OCI-LY3 (cell line): ENCODE measurements around the gene RPAP2.
"Not testable (repeated sequence)": the region's sequence is repeated elsewhere in the genome, so short reads cannot be mapped to it uniquely, and the experiment has no call there.

Experiments used
- H2AFZ ChIP-seq: fragments of 200-600, 300-600 bp; shearing (Covaris generic); 2 replicates; pipeline ENCODE4 v1.6.0; 2014; ENCODE audit warnings: antibody characterized with exemption, low read depth, low read length
- H3K27ac ChIP-seq: fragments of 200-600, 300-600 bp; sonication (generic); 2 replicates; pipeline ENCODE4 v1.5.1; 2014; ENCODE audit warnings: mild to moderate bottlenecking, low read length, moderate library complexity, mixed read lengths
- H3K27me3 ChIP-seq: fragments of 200-600, 300-600 bp; sonication (generic); 2 replicates; pipeline ENCODE4 v1.6.1; 2014; ENCODE audit warnings: low read depth, low read length, mixed read lengths
- H3K36me3 ChIP-seq: fragments of 200-600, 300-600 bp; sonication (generic); replicated peaks from 2 replicates; pipeline ENCODE3; 2014; ENCODE audit warnings: low read depth, low read length, mixed read lengths
- H3K4me1 ChIP-seq: fragments of 300-600, 200-600 bp; sonication (generic); 2 replicates; pipeline ENCODE4 v1.6.1; 2014; ENCODE audit warnings: low read length, mixed read lengths
- H3K4me2 ChIP-seq: fragments of 200-600, 300-600 bp; sonication (generic); 2 replicates; pipeline ENCODE4 v1.6.1; 2014; ENCODE audit warnings: low read length, mixed read lengths
- H3K4me3 ChIP-seq: fragments of 300-600, 200-600 bp; sonication (generic); 2 replicates; pipeline ENCODE4 v1.5.1; 2014; ENCODE audit warnings: antibody characterized with exemption, mild to moderate bottlenecking, low read length, moderate library complexity
- H3K79me2 ChIP-seq: fragments of 300-600, 200-600 bp; shearing (Covaris generic); 2 replicates; pipeline ENCODE4 v1.6.1; 2014; ENCODE audit warnings: mild to moderate bottlenecking, low read length, mixed read lengths
- H3K9ac ChIP-seq: fragments of 300-600, 200-600 bp; shearing (Covaris generic); 2 replicates; pipeline ENCODE4 v1.6.0; 2014; ENCODE audit warnings: mild to moderate bottlenecking, low read length, moderate library complexity
- H3K9me3 ChIP-seq: fragments of 200-600, 300-600 bp; shearing (Covaris generic); 2 replicates; pipeline ENCODE4 v1.6.1; 2014; ENCODE audit warnings: low read length, mixed read lengths; ENCODE audit not compliant: insufficient read depth
- H4K20me1 ChIP-seq: fragments of 200-600, 300-600 bp; sonication (generic); 2 replicates; pipeline ENCODE4 v1.6.1; 2016; ENCODE audit warnings: low read length, mixed read lengths; ENCODE audit not compliant: insufficient read depth
- EZH2phosphoT487 ChIP-seq: fragments of 200-600 bp; shearing (Covaris generic); IDR thresholded peaks from 2 replicates; pipeline ENCODE4 v1.6.1; 2018; ENCODE audit warnings: antibody characterized with exemption, mixed run types, low read depth
- TF ChIP-seq, protein P1 (sequence below): fragments of 200-600, 300-600 bp; sonication (generic); IDR thresholded peaks from 2 replicates; pipeline ENCODE4 v1.5.1; 2014; ENCODE audit warnings: antibody characterized with exemption, low read length, low read depth

The RPAP2 gene

DNA sequence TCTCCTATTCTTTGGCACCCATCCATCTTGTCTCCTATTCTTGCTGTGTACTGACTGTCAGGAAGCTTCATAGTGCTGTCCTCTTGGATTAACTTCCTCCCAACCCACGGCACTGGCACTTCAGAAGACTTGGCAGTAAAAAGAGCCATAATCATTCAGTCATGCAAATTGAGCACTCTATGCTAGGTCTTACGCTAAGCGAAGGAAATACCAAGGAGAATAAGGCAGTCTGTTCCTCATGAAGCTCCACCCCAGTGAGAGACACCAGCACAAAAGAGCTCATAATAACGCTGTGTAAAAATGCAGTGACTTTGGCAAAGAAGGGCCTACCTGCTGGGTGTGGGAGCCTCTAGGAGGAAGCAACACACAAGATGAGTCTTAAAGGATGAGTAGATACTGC is 120.8 kb downstream of the RPAP2 start:
- Histone ChIP-seq H3K79me2 (no peaks in the 10 kb centered on the region), H3K27me3 (no peaks in the 10 kb centered on the region), H3K9me3 (no peaks in the 10 kb centered on the region), H3K4me1 (no peaks in the 10 kb centered on the region), H2AFZ (no peak overlapping the region), H3K36me3 (no peaks in the 10 kb centered on the region), H3K27ac (no peak overlapping the region), H3K9ac (no peak overlapping the region), H3K4me3 (no peak overlapping the region), H3K4me2 (no peak overlapping the region), H4K20me1 (no peaks in the 10 kb centered on the region)
- TF ChIP-seq, protein P1, sequence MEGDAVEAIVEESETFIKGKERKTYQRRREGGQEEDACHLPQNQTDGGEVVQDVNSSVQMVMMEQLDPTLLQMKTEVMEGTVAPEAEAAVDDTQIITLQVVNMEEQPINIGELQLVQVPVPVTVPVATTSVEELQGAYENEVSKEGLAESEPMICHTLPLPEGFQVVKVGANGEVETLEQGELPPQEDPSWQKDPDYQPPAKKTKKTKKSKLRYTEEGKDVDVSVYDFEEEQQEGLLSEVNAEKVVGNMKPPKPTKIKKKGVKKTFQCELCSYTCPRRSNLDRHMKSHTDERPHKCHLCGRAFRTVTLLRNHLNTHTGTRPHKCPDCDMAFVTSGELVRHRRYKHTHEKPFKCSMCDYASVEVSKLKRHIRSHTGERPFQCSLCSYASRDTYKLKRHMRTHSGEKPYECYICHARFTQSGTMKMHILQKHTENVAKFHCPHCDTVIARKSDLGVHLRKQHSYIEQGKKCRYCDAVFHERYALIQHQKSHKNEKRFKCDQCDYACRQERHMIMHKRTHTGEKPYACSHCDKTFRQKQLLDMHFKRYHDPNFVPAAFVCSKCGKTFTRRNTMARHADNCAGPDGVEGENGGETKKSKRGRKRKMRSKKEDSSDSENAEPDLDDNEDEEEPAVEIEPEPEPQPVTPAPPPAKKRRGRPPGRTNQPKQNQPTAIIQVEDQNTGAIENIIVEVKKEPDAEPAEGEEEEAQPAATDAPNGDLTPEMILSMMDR: no peak
- TF ChIP-seq EZH2phosphoT487: no peak

DNA sequence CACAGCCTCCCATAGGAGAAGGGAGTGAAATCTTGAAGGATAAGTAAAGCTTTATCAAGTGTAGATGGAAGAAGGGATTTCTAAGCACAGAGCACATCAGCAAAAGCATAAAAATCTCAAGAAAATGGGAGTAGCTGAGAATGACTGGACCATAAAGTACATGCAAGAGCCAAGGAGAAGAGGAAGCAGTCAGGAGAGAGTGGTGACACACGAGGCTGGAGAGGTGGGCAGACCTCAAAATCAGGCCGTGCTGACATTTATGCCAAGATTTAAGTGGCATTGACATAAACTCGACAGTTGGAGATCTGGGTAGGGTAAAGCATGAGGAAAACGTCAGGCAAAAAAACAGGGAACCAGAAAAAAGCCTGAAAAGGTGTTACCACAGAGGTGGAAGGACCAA is 125.5 kb downstream of the RPAP2 start:
- H3K9me3 ChIP-seq: no peaks in the 10 kb centered on the region
- H3K4me2 ChIP-seq: no peak overlapping the region
- H3K4me1 ChIP-seq: no peaks in the 10 kb centered on the region
- no peaks in the 10 kb centered on the region for H3K79me2 ChIP-seq
- no peaks in the 10 kb centered on the region for H4K20me1 ChIP-seq
- H2AFZ ChIP-seq: no peak overlapping the region
- no peak overlapping the region for H3K9ac ChIP-seq
- TF ChIP-seq EZH2phosphoT487: no peak
- TF ChIP-seq, protein P1: no peak
- no peaks in the 10 kb centered on the region for H3K36me3 ChIP-seq
- H3K27me3 ChIP-seq: no peaks in the 10 kb centered on the region
- no peak overlapping the region for H3K27ac ChIP-seq
- H3K4me3 ChIP-seq: no peak overlapping the region

DNA sequence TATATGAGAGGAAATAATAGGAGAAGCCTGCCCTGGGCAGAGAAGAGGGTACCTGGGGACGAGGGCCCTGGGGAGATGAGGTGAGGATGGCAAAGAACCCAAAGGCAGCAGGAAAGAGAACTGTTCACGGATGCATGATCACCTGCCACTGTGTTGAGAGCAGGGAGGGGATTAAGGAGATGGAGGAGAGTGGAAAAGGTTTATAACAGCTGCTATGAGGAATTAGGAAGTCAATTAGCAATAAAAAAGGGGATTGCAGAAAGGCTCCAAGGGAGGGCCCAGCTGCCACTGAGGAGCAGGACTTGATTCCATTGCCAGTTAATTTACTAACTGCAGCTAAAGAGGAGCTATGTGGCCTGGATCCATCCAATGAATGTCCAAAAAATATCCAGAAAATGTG is 126.8 kb downstream of the RPAP2 start:
- no peak overlapping the region for H2AFZ ChIP-seq

DNA sequence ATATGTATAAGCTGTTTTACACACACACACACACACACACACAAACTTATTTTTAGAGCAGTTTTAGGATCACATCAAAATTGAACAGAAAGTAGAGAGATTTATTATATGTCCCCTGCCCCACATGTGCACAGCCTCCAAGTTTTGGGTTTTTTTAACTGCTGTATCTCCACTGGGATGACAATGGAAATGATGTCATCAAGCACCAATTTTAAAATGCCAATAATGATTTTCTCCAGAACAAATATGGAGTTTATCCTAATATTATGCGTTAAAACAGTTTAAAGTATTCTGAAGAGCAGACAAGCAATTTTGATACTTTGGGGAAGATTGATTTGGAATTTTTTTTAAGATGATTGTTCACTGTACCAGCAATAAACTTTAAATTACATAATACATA is 131.2 kb downstream of the RPAP2 start:
- H3K79me2 ChIP-seq: no peaks in the 10 kb centered on the region
- H3K9ac ChIP-seq: no peak overlapping the region
- no peak for TF ChIP-seq EZH2phosphoT487
- TF ChIP-seq, protein P1: no peak
- H4K20me1 ChIP-seq: no peaks in the 10 kb centered on the region
- no peak overlapping the region for H3K4me2 ChIP-seq
- H3K27me3 ChIP-seq: no peaks in the 10 kb centered on the region
- no peak overlapping the region for H3K27ac ChIP-seq
- no peak overlapping the region for H2AFZ ChIP-seq
- H3K36me3 ChIP-seq: no peaks in the 10 kb centered on the region
- no peaks in the 10 kb centered on the region for H3K9me3 ChIP-seq
- H3K4me3 ChIP-seq: no peak overlapping the region
- H3K4me1 ChIP-seq: no peaks in the 10 kb centered on the region

More for the DNA sequence above, 126.8 kb downstream of the RPAP2 start:
- H3K9me3 ChIP-seq: no peaks in the 10 kb centered on the region
- H4K20me1 ChIP-seq: no peaks in the 10 kb centered on the region
- H3K27me3 ChIP-seq: no peaks in the 10 kb centered on the region
- no peak overlapping the region for H3K27ac ChIP-seq
- no peak overlapping the region for H3K4me2 ChIP-seq
- no peaks in the 10 kb centered on the region for H3K36me3 ChIP-seq
- no peak overlapping the region for H3K4me3 ChIP-seq
- no peaks in the 10 kb centered on the region for H3K4me1 ChIP-seq
- TF ChIP-seq EZH2phosphoT487: no peak
- TF ChIP-seq, protein P1: no peak
- no peaks in the 10 kb centered on the region for H3K79me2 ChIP-seq
- H3K9ac ChIP-seq: no peak overlapping the region

DNA sequence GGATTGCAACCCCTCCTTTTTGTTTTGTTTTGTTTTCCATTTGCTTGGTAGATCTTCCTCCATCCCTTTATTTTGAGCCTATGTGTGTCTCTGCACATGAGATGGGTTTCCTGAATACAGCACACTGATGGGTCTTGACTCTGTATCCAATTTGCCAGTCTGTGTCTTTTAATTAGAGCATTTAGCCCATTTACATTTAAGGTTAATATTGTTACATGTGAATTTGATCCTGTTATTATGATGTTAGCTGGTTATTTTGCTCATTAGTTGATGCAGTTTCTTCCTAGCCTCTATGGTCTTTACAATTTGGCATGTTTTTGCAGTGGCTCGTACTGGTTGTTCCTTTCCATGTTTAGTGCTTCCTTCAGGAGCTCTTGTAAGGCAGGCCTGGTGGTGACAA is 135.7 kb downstream of the RPAP2 start:
- H2AFZ ChIP-seq, H3K9ac ChIP-seq: not testable (repeated sequence)

More for the DNA sequence above, 135.7 kb downstream of the RPAP2 start:
- H3K79me2 ChIP-seq, H3K9me3 ChIP-seq, H3K4me1 ChIP-seq, H4K20me1 ChIP-seq, H3K36me3 ChIP-seq, H3K27ac ChIP-seq, H3K4me2 ChIP-seq, H3K4me3 ChIP-seq, H3K27me3 ChIP-seq: not testable (repeated sequence)
